ENCODE measurements around the gene KIAA0319L. TPM values are rescaled to one million over a fixed set of nuclear protein-coding genes. Genes with fewer than 3 reads are reported as not detected.
A peak's percentile ranks its signal among the peaks of the same experiment; 100 is the strongest.

Gene KIAA0319L
- total RNA-seq, 1 experiment from 2014 or later: 60.0 TPM

DNA sequence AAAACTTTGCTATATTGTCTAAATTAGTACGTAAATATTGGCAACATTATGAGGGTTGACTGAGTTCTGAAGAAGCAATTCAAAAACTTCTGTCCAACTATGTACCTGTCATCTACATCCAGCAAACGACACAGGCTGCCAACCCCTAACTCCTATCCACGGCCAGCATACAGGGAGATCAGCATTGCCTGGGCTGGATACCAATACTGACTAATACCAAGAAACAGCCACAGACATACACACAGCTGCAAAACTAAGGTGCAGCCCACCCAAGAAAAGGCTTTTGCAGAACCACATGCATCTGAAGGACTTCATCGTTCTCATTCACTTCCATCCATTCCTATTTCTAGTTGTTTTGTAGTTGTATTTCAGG is 2.0 kb downstream of the KIAA0319L start:
- Histone ChIP-seq H3K4me3 (ENCODE audit: low read depth in 2 of 2, low read length in 2 of 2) (no peak overlapping the region), H3K4me1 (ENCODE audit: control insufficient read depth, insufficient read depth, low read length) (peaks cover 32% of the 10 kb centered on the region), H3K27ac (ENCODE audit: low read length) (no peak overlapping the region), H3K36me3 (ENCODE audit: control insufficient read depth, insufficient read depth, low read length) (peaks cover 8% of the 10 kb centered on the region; the same call in 1 of the 2 replicates), H3K9me3 (ENCODE audit: control insufficient read depth, insufficient read depth, low read depth, low read length) (no peaks in the 10 kb centered on the region), H3K27me3 (ENCODE audit: control insufficient read depth, insufficient read depth, low read length) (no peaks in the 10 kb centered on the region)
- ChIA-PET POLR2A (no interaction called here), CTCF (no interaction called here)
- no peak for ATAC-seq
- no TSS peak for BruUV-seq (replicated peaks)
- TF ChIP-seq SIN3A (IDR thresholded peaks at IDR 0.05; ENCODE audit: borderline replicate concordance, insufficient read depth, low read depth, low read length) (no peak), TCF7L2 (IDR thresholded peaks at IDR 0.05; ENCODE audit: low read depth, low read length) (no peak), POLR2AphosphoS5 (IDR thresholded peaks at IDR 0.05; ENCODE audit: low read depth, low read length) (no peak), CTCF (IDR thresholded peaks at IDR 0.05) (no peak)
- TF ChIP-seq, protein P1, sequence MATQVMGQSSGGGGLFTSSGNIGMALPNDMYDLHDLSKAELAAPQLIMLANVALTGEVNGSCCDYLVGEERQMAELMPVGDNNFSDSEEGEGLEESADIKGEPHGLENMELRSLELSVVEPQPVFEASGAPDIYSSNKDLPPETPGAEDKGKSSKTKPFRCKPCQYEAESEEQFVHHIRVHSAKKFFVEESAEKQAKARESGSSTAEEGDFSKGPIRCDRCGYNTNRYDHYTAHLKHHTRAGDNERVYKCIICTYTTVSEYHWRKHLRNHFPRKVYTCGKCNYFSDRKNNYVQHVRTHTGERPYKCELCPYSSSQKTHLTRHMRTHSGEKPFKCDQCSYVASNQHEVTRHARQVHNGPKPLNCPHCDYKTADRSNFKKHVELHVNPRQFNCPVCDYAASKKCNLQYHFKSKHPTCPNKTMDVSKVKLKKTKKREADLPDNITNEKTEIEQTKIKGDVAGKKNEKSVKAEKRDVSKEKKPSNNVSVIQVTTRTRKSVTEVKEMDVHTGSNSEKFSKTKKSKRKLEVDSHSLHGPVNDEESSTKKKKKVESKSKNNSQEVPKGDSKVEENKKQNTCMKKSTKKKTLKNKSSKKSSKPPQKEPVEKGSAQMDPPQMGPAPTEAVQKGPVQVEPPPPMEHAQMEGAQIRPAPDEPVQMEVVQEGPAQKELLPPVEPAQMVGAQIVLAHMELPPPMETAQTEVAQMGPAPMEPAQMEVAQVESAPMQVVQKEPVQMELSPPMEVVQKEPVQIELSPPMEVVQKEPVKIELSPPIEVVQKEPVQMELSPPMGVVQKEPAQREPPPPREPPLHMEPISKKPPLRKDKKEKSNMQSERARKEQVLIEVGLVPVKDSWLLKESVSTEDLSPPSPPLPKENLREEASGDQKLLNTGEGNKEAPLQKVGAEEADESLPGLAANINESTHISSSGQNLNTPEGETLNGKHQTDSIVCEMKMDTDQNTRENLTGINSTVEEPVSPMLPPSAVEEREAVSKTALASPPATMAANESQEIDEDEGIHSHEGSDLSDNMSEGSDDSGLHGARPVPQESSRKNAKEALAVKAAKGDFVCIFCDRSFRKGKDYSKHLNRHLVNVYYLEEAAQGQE (IDR thresholded peaks at IDR 0.05; ENCODE audit: insufficient read depth in 1 of 2, low read depth in 2 of 2, low read length in 1 of 2): no peak
- no peak for DNase-seq (ENCODE audit: low read depth, low spot score)
- in situ Hi-C loops (cut with HindIII; ENCODE audit: low pct_unique_long_range_greater_than_20kb, low sequenced_read_pairs) (no loop called here), intact Hi-C loops (cut with micrococcal nuclease; ENCODE audit: unreplicated experiment) (no loop called here)

GRCh38 chr1:35554266-35555211 is 2.7 kb downstream of the KIAA0319L start:
- intact Hi-C loops (cut with micrococcal nuclease; ENCODE audit: unreplicated experiment): no loop called here
- no peak for TF ChIP-seq TCF7L2 (IDR thresholded peaks at IDR 0.05; ENCODE audit: low read depth, low read length)
- TF ChIP-seq POLR2AphosphoS5 (IDR thresholded peaks at IDR 0.05; ENCODE audit: low read depth, low read length): no peak
- TF ChIP-seq, protein P1 (IDR thresholded peaks at IDR 0.05; ENCODE audit: insufficient read depth in 1 of 2, low read depth in 2 of 2, low read length in 1 of 2): no peak
- no peak for TF ChIP-seq SIN3A (IDR thresholded peaks at IDR 0.05; ENCODE audit: borderline replicate concordance, insufficient read depth, low read depth, low read length)
- TF ChIP-seq CTCF (IDR thresholded peaks at IDR 0.05): no peak
- Histone ChIP-seq H3K4me1 (ENCODE audit: control insufficient read depth, insufficient read depth, low read length) (peaks cover 32% of the 10 kb centered on the region), H3K27ac (ENCODE audit: low read length) (peak overlapping the region; percentile 12; the same call in 1 of the 2 replicates), H3K9me3 (ENCODE audit: control insufficient read depth, insufficient read depth, low read depth, low read length) (no peaks in the 10 kb centered on the region), H3K4me3 (ENCODE audit: low read depth in 2 of 2, low read length in 2 of 2) (no peak overlapping the region), H3K27me3 (ENCODE audit: control insufficient read depth, insufficient read depth, low read length) (no peaks in the 10 kb centered on the region), H3K36me3 (ENCODE audit: control insufficient read depth, insufficient read depth, low read length) (peaks cover 10% of the 10 kb centered on the region; the same call in 1 of the 2 replicates)
- no peak for DNase-seq (ENCODE audit: low read depth, low spot score)
- ChIA-PET POLR2A (no interaction called here), CTCF (no interaction called here)
- ATAC-seq: no peak
- in situ Hi-C loops (cut with HindIII; ENCODE audit: low pct_unique_long_range_greater_than_20kb, low sequenced_read_pairs): no loop called here
- no TSS peak for BruUV-seq (replicated peaks)

Measured in Panc1 (cell line).